GM12892 (cell line): Measurements from ENCODE around the gene SIK3.
"Not testable (repeated sequence)": the region's sequence is repeated elsewhere in the genome, so short reads cannot be mapped to it uniquely, and the experiment has no call there.

Experiments used
- POLR2A ChIP-seq: IDR thresholded peaks from 2 replicates; pipeline ENCODE4 v1.6.1; 2011; ENCODE audit warnings: low read depth, low read length, control low read depth
- POLR2AphosphoS5 ChIP-seq: IDR thresholded peaks from 2 replicates; pipeline ENCODE4 v1.6.1; 2011; ENCODE audit warnings: low read depth, low read length, control low read depth

GRCh38 chr11:117137223-117138086 lies 39.2 kb upstream of the SIK3 start:
- TF ChIP-seq POLR2AphosphoS5, POLR2A: not testable (repeated sequence)
